ENCODE data around the gene AMMECR1. TPM values are rescaled to one million over a fixed set of nuclear protein-coding genes. Genes with fewer than 3 reads are reported as not detected.

The AMMECR1 gene
- polyA plus RNA-seq, 1 donor from 2014 or later, result 3.7 TPM

GRCh38 chrX:110252711-110253110 lies 65.2 kb downstream of the AMMECR1 start:
- Histone ChIP-seq H3K27me3 (ENCODE audit: insufficient read depth, low read depth, low read length) (no peaks in the 10 kb centered on the region), H3K79me2 (replicated peaks; ENCODE audit: insufficient read depth, low read length) (no peaks in the 10 kb centered on the region), H3K4me2 (ENCODE audit: low read length) (no peak overlapping the region), H2AFZ (ENCODE audit: low read depth, low read length) (no peak overlapping the region), H3K9ac (ENCODE audit: low read length) (no peak overlapping the region), H3K27ac (ENCODE audit: low read length) (no peak overlapping the region), H3K4me3 (ENCODE audit: low read length) (no peak overlapping the region), H3K36me3 (ENCODE audit: insufficient read depth, low read length) (no peaks in the 10 kb centered on the region), H3K9me3 (ENCODE audit: low read length) (no peaks in the 10 kb centered on the region), H4K20me1 (ENCODE audit: insufficient read depth) (no peaks in the 10 kb centered on the region), H3K9me2 (ENCODE audit: insufficient read depth, low read length) (no peaks in the 10 kb centered on the region), H3F3A (ENCODE audit: insufficient read depth, low read length, poor library complexity, severe bottlenecking) (no peaks in the 10 kb centered on the region)
- TF ChIP-seq EZH2 (IDR thresholded peaks at IDR 0.05; ENCODE audit: borderline replicate concordance, insufficient read depth, low read length, poor library complexity, severe bottlenecking) (no peak), REST (IDR thresholded peaks at IDR 0.05; ENCODE audit: borderline replicate concordance) (no peak), TAF1 (IDR thresholded peaks at IDR 0.05; ENCODE audit: low read depth) (no peak), POLR2AphosphoS5 (IDR thresholded peaks at IDR 0.05) (no peak), CTCF (IDR thresholded peaks at IDR 0.05; ENCODE audit: poor library complexity, severe bottlenecking) (no peak), SMC3 (conservative IDR thresholded peaks at IDR 0.05; ENCODE audit: poor library complexity) (no peak), RAD21 (conservative IDR thresholded peaks at IDR 0.05) (no peak), EP300 (conservative IDR thresholded peaks at IDR 0.05; ENCODE audit: poor library complexity, severe bottlenecking) (no peak), MXI1 (conservative IDR thresholded peaks at IDR 0.05; ENCODE audit: poor library complexity, severe bottlenecking) (no peak)

- Histone ChIP-seq H3F3A (ENCODE audit: insufficient read depth, low read length, poor library complexity, severe bottlenecking) (no peaks in the 10 kb centered on the region), H3K4me3 (ENCODE audit: low read length) (no peak overlapping the region), H3K4me2 (ENCODE audit: low read length) (no peak overlapping the region), H3K36me3 (ENCODE audit: insufficient read depth, low read length) (no peaks in the 10 kb centered on the region), H2AFZ (ENCODE audit: low read depth, low read length) (no peak overlapping the region), H3K27ac (ENCODE audit: low read length) (no peak overlapping the region), H3K9ac (ENCODE audit: low read length) (no peak overlapping the region), H3K9me3 (ENCODE audit: low read length) (no peaks in the 10 kb centered on the region), H4K20me1 (ENCODE audit: insufficient read depth) (no peaks in the 10 kb centered on the region), H3K9me2 (ENCODE audit: insufficient read depth, low read length) (no peaks in the 10 kb centered on the region), H3K27me3 (ENCODE audit: insufficient read depth, low read depth, low read length) (no peaks in the 10 kb centered on the region), H3K79me2 (replicated peaks; ENCODE audit: insufficient read depth, low read length) (no peaks in the 10 kb centered on the region)
- TF ChIP-seq SMC3 (conservative IDR thresholded peaks at IDR 0.05; ENCODE audit: poor library complexity), result no peak
- no peak for TF ChIP-seq EZH2 (IDR thresholded peaks at IDR 0.05; ENCODE audit: borderline replicate concordance, insufficient read depth, low read length, poor library complexity, severe bottlenecking)
- TF ChIP-seq CTCF (IDR thresholded peaks at IDR 0.05; ENCODE audit: poor library complexity, severe bottlenecking), result no peak
- no peak for TF ChIP-seq EP300 (conservative IDR thresholded peaks at IDR 0.05; ENCODE audit: poor library complexity, severe bottlenecking)
- TF ChIP-seq TAF1 (IDR thresholded peaks at IDR 0.05; ENCODE audit: low read depth), result no peak
- no peak for TF ChIP-seq POLR2AphosphoS5 (IDR thresholded peaks at IDR 0.05)
- no peak for TF ChIP-seq REST (IDR thresholded peaks at IDR 0.05; ENCODE audit: borderline replicate concordance)
- no peak for TF ChIP-seq MXI1 (conservative IDR thresholded peaks at IDR 0.05; ENCODE audit: poor library complexity, severe bottlenecking)
- TF ChIP-seq RAD21 (conservative IDR thresholded peaks at IDR 0.05), result no peak
Observed at GRCh38 chrX:110251961-110252360, 65.9 kb downstream of the AMMECR1 start.

Data from neural cell (in vitro differentiated cells).